Neural cell (in vitro differentiated cells): ENCODE measurements around the gene LYAR. TPM values are rescaled to one million over a fixed set of nuclear protein-coding genes. Genes with fewer than 3 reads are reported as not detected.

Source experiments
- H2AFZ ChIP-seq: fragments of 200-600, 300-800 bp; sonication (generic), shearing (Covaris generic); 2 replicates; pipeline ENCODE4 v1.6.0; 2014; ENCODE audit warnings: low read depth, mild to moderate bottlenecking, antibody characterized with exemption, low read length, moderate library complexity
- H3F3A ChIP-seq: fragments of 200-600 bp; shearing (Covaris generic); 2 replicates; pipeline ENCODE4 v1.6.1; 2016; ENCODE audit warnings: mild to moderate bottlenecking, moderate library complexity, mixed read lengths, antibody characterized with exemption, low read length; ENCODE audit not compliant: insufficient read depth, poor library complexity, severe bottlenecking
- H3K27ac ChIP-seq: fragments of 200-600, 300-800 bp; sonication (generic), shearing (Covaris generic); 2 replicates; pipeline ENCODE4 v1.5.1; 2014; ENCODE audit warnings: mild to moderate bottlenecking, low read length, moderate library complexity
- H3K27me3 ChIP-seq: fragments of 300-800, 200-600 bp; sonication (generic), shearing (Covaris generic); 2 replicates; pipeline ENCODE4 v1.6.0; 2014; ENCODE audit warnings: mild to moderate bottlenecking, low read depth, low read length, moderate library complexity; ENCODE audit not compliant: insufficient read depth
- H3K36me3 ChIP-seq: fragments of 300-800, 200-600 bp; sonication (generic), shearing (Covaris generic); 2 replicates; pipeline ENCODE4 v1.5.1; 2014; ENCODE audit warnings: mild to moderate bottlenecking, antibody characterized with exemption, low read length, moderate library complexity; ENCODE audit not compliant: insufficient read depth
- H3K4me2 ChIP-seq: fragments of 300-800, 200-600 bp; sonication (generic), shearing (Covaris generic); 2 replicates; pipeline ENCODE4 v1.6.0; 2014; ENCODE audit warnings: mild to moderate bottlenecking, low read length
- H3K4me3 ChIP-seq: fragments of 300-800, 200-600 bp; sonication (generic), shearing (Covaris generic); 2 replicates; pipeline ENCODE4 v1.5.1; 2014; ENCODE audit warnings: mild to moderate bottlenecking, low read length, moderate library complexity
- H3K79me2 ChIP-seq: fragments of 200-600 bp; shearing (Covaris generic); replicated peaks from 2 replicates; pipeline ENCODE4 v1.6.0; 2014; ENCODE audit warnings: mild to moderate bottlenecking, low read length, moderate library complexity; ENCODE audit not compliant: insufficient read depth
- H3K9ac ChIP-seq: fragments of 300-800, 200-600 bp; sonication (generic), shearing (Covaris generic); 2 replicates; pipeline ENCODE4 v1.6.1; 2016; ENCODE audit warnings: mild to moderate bottlenecking, low read length, mixed read lengths
- H3K9me2 ChIP-seq: fragments of 200-600 bp; shearing (Covaris generic); 2 replicates; pipeline ENCODE4 v1.6.1; 2016; ENCODE audit warnings: mild to moderate bottlenecking, low read length, mixed read lengths; ENCODE audit not compliant: insufficient read depth
- H3K9me3 ChIP-seq: fragments of 200-600, 300-800 bp; sonication (generic), shearing (Covaris generic); 2 replicates; pipeline ENCODE4 v1.6.1; 2016; ENCODE audit warnings: mild to moderate bottlenecking, mixed run types, low read length, moderate library complexity, mixed read lengths
- H4K20me1 ChIP-seq: fragments of 200-600 bp; shearing (Covaris generic); 2 replicates; pipeline ENCODE4 v1.6.1; 2016; ENCODE audit warnings: mild to moderate bottlenecking, mixed run types; ENCODE audit not compliant: insufficient read depth
- EP300 ChIP-seq: fragments of 450-650 bp; conservative IDR thresholded peaks from 2 replicates; pipeline ENCODE4 v1.6.1; 2014; ENCODE audit warnings: antibody characterized with exemption, mild to moderate bottlenecking, moderate library complexity; ENCODE audit not compliant: poor library complexity, severe bottlenecking
- EZH2 ChIP-seq: fragments of 200-600, 300-800 bp; shearing (Covaris generic), sonication (generic); IDR thresholded peaks from 2 replicates; pipeline ENCODE4 v1.6.1; 2014; ENCODE audit warnings: antibody characterized with exemption, low read length, borderline replicate concordance, mild to moderate bottlenecking; ENCODE audit not compliant: insufficient read depth, poor library complexity, severe bottlenecking
- MXI1 ChIP-seq: fragments of 450-650 bp; conservative IDR thresholded peaks from 2 replicates; pipeline ENCODE4 v1.6.1; 2014; ENCODE audit warnings: antibody characterized with exemption, mild to moderate bottlenecking; ENCODE audit not compliant: poor library complexity, severe bottlenecking
- POLR2AphosphoS5 ChIP-seq: IDR thresholded peaks from 2 replicates; pipeline ENCODE4 v1.6.1; 2012
- RAD21 ChIP-seq: fragments of 450-650 bp; conservative IDR thresholded peaks from 2 replicates; pipeline ENCODE4 v1.6.1; 2014; ENCODE audit warnings: antibody characterized with exemption, mild to moderate bottlenecking, moderate library complexity
- SMC3 ChIP-seq: fragments of 450-650 bp; conservative IDR thresholded peaks from 2 replicates; pipeline ENCODE4 v1.6.1; 2014; ENCODE audit warnings: antibody characterized with exemption, mild to moderate bottlenecking, moderate library complexity; ENCODE audit not compliant: poor library complexity
- TAF1 ChIP-seq: IDR thresholded peaks from 2 replicates; pipeline ENCODE4 v1.6.1; 2012; ENCODE audit warnings: low read depth
- polyA plus RNA-seq: library from polyadenylated mRNA; depleted of rRNA; stranded (reverse); fragments of >200 nt; gene quantifications from 2 replicates; pipeline ENCODE4 v1.2.3, GENCODE V29; 2014
- TF ChIP-seq, protein P1 (sequence below): IDR thresholded peaks from 2 replicates; pipeline ENCODE4 v1.6.1; 2012; ENCODE audit warnings: borderline replicate concordance
- TF ChIP-seq, protein P2 (sequence below): fragments of 450-650 bp; IDR thresholded peaks from 2 replicates; pipeline ENCODE4 v1.5.1; 2014; ENCODE audit warnings: antibody characterized with exemption, mild to moderate bottlenecking, moderate library complexity; ENCODE audit not compliant: poor library complexity, severe bottlenecking

The LYAR gene
- polyA plus RNA-seq, 1 donor from 2014 or later = 14.7 TPM

DNA sequence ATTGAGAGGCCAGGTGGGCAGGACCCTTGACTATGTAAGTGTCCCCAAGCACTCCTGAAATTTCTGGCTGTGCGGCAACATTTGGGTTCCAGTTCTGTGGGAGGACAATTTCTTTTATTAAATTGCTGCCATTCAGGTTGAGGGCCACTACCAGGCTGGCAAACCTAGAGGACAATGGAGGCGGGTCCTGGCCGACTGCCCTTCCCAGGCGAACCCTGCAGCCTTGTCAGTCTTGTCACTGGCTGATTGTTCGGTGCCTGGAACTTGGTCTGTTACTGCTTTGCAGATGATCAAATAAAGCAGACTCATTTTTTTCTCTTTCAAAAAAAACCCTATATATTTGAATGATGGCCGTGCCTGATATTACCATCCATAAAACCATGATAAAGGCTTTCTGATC, 35.3 kb downstream of the LYAR start:
- H3K27me3 ChIP-seq = no peaks in the 10 kb centered on the region
- no peak overlapping the region for H3K4me3 ChIP-seq
- H3K9ac ChIP-seq = no peak overlapping the region
- no peaks in the 10 kb centered on the region for H3K79me2 ChIP-seq
- H3K9me3 ChIP-seq = no peaks in the 10 kb centered on the region
- no peak overlapping the region for H3K27ac ChIP-seq
- H4K20me1 ChIP-seq = no peaks in the 10 kb centered on the region
- H3F3A ChIP-seq = no peaks in the 10 kb centered on the region
- H3K36me3 ChIP-seq = no peaks in the 10 kb centered on the region
- H3K4me2 ChIP-seq = no peak overlapping the region
- TF ChIP-seq SMC3 = no peak
- H2AFZ ChIP-seq = no peak overlapping the region
- no peaks in the 10 kb centered on the region for H3K9me2 ChIP-seq

DNA sequence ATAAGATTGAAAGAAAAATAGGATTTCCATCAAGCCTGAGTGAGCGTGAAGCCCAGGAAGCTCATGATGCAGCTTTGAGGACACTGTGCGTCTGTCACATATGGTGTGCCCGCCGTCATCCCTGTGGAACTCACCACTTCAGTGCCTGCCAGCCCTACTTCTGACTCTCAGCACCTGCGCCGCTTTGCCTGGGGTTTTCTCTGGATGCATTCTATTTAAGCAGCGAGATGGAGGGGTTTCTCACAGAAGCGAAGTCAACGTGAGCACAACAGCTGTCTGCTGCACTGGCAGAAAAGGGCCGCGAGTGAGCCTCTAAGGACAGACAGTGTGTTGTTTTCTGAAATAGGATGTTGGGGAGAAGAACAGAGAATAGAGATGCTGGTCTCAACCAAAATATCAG, 35.8 kb downstream of the LYAR start:
- Histone ChIP-seq H4K20me1 (no peaks in the 10 kb centered on the region), H3K4me2 (no peak overlapping the region), H3F3A (no peaks in the 10 kb centered on the region), H3K9me2 (no peaks in the 10 kb centered on the region), H3K4me3 (no peak overlapping the region), H3K9me3 (no peaks in the 10 kb centered on the region), H3K9ac (no peak overlapping the region), H3K36me3 (no peaks in the 10 kb centered on the region), H3K27me3 (no peaks in the 10 kb centered on the region), H3K27ac (no peak overlapping the region), H2AFZ (no peak overlapping the region), H3K79me2 (no peaks in the 10 kb centered on the region)
- TF ChIP-seq TAF1 (no peak), POLR2AphosphoS5 (no peak), MXI1 (no peak), EP300 (no peak), EZH2 (no peak), SMC3 (no peak), RAD21 (no peak)
- TF ChIP-seq, protein P1, sequence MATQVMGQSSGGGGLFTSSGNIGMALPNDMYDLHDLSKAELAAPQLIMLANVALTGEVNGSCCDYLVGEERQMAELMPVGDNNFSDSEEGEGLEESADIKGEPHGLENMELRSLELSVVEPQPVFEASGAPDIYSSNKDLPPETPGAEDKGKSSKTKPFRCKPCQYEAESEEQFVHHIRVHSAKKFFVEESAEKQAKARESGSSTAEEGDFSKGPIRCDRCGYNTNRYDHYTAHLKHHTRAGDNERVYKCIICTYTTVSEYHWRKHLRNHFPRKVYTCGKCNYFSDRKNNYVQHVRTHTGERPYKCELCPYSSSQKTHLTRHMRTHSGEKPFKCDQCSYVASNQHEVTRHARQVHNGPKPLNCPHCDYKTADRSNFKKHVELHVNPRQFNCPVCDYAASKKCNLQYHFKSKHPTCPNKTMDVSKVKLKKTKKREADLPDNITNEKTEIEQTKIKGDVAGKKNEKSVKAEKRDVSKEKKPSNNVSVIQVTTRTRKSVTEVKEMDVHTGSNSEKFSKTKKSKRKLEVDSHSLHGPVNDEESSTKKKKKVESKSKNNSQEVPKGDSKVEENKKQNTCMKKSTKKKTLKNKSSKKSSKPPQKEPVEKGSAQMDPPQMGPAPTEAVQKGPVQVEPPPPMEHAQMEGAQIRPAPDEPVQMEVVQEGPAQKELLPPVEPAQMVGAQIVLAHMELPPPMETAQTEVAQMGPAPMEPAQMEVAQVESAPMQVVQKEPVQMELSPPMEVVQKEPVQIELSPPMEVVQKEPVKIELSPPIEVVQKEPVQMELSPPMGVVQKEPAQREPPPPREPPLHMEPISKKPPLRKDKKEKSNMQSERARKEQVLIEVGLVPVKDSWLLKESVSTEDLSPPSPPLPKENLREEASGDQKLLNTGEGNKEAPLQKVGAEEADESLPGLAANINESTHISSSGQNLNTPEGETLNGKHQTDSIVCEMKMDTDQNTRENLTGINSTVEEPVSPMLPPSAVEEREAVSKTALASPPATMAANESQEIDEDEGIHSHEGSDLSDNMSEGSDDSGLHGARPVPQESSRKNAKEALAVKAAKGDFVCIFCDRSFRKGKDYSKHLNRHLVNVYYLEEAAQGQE = no peak
- TF ChIP-seq, protein P2, sequence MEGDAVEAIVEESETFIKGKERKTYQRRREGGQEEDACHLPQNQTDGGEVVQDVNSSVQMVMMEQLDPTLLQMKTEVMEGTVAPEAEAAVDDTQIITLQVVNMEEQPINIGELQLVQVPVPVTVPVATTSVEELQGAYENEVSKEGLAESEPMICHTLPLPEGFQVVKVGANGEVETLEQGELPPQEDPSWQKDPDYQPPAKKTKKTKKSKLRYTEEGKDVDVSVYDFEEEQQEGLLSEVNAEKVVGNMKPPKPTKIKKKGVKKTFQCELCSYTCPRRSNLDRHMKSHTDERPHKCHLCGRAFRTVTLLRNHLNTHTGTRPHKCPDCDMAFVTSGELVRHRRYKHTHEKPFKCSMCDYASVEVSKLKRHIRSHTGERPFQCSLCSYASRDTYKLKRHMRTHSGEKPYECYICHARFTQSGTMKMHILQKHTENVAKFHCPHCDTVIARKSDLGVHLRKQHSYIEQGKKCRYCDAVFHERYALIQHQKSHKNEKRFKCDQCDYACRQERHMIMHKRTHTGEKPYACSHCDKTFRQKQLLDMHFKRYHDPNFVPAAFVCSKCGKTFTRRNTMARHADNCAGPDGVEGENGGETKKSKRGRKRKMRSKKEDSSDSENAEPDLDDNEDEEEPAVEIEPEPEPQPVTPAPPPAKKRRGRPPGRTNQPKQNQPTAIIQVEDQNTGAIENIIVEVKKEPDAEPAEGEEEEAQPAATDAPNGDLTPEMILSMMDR = no peak

DNA sequence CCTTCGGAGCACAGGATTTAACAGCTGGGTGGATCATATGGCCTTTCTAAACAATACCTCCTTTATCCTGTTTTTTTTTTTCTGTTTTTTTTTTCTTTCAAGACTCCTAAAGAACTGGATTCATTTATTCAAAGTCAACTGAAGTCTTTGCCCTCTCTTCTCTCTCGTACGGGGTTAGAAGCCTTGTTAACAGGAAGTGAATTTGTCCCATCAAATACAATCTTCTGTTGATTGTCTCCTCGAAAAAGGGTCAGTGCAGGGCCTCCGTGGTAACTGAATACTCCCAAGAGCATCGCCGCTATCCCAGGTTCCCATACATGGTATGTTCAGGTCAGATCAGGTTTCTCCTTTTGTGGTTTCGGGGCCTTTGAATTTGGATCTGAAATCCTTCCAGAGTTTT, 40.1 kb downstream of the LYAR start:
- no peaks in the 10 kb centered on the region for H3K36me3 ChIP-seq
- no peak overlapping the region for H3K4me3 ChIP-seq
- H3K9me2 ChIP-seq = no peaks in the 10 kb centered on the region
- H3K27me3 ChIP-seq = no peaks in the 10 kb centered on the region
- H3K27ac ChIP-seq = no peak overlapping the region
- H3K4me2 ChIP-seq = no peak overlapping the region
- H3K9me3 ChIP-seq = no peaks in the 10 kb centered on the region
- no peaks in the 10 kb centered on the region for H4K20me1 ChIP-seq
- TF ChIP-seq, protein P2 = no peak
- TF ChIP-seq SMC3 (no peak), TAF1 (no peak), EZH2 (no peak), RAD21 (no peak)
- TF ChIP-seq, protein P1 = no peak
- H3K9ac ChIP-seq = no peak overlapping the region
- H2AFZ ChIP-seq = no peak overlapping the region
- peaks cover 11% of the 10 kb centered on the region for H3K79me2 ChIP-seq
- H3F3A ChIP-seq = no peaks in the 10 kb centered on the region
